ENCODE data around the gene TRPM4.

Gene TRPM4

DNA sequence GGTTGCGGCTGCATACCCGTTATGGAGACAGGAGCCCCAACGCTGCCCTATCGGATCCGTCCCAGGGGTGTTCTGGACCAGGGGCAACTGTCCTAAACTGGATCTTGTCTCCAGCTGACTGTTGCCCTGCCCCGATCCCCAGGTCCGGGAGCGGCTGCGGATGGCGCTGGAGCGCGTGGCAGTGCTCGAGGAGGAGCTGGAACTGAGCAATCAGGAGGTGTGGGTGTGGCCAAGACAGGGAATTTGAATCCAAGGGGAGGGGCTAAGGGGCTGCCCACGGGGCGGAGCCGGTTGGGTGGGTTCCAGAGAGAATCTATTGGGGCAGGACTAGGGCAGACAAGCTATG is 28.4 kb upstream of the TRPM4 start:
- TF ChIP-seq, protein P1, sequence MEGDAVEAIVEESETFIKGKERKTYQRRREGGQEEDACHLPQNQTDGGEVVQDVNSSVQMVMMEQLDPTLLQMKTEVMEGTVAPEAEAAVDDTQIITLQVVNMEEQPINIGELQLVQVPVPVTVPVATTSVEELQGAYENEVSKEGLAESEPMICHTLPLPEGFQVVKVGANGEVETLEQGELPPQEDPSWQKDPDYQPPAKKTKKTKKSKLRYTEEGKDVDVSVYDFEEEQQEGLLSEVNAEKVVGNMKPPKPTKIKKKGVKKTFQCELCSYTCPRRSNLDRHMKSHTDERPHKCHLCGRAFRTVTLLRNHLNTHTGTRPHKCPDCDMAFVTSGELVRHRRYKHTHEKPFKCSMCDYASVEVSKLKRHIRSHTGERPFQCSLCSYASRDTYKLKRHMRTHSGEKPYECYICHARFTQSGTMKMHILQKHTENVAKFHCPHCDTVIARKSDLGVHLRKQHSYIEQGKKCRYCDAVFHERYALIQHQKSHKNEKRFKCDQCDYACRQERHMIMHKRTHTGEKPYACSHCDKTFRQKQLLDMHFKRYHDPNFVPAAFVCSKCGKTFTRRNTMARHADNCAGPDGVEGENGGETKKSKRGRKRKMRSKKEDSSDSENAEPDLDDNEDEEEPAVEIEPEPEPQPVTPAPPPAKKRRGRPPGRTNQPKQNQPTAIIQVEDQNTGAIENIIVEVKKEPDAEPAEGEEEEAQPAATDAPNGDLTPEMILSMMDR (IDR thresholded peaks at IDR 0.05), result no peak
- peak overlapping the region; percentile 99 for H3K27ac ChIP-seq

DNA sequence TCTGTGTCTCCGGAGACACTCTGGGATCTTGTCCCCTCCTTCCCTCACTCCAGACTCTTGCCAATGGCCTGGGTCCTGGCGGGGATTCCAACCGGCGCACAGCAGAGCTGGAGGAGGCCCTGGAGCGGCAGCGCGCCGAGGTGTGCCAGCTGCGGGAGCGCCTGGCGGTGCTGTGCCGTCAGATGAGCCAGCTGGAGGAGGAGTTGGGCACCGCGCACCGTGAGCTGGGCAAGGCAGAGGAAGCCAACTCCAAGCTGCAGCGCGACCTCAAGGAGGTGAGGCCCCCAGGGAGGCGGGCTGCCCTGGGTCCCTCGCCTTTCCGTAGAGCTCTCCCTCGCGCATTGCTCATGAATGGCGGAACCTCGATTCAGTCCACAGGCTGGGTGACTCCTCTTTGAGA is 27.3 kb upstream of the TRPM4 start:
- TF ChIP-seq, protein P1 (IDR thresholded peaks at IDR 0.05), result no peak
- peak overlapping the region; percentile 99 for H3K27ac ChIP-seq

DNA sequence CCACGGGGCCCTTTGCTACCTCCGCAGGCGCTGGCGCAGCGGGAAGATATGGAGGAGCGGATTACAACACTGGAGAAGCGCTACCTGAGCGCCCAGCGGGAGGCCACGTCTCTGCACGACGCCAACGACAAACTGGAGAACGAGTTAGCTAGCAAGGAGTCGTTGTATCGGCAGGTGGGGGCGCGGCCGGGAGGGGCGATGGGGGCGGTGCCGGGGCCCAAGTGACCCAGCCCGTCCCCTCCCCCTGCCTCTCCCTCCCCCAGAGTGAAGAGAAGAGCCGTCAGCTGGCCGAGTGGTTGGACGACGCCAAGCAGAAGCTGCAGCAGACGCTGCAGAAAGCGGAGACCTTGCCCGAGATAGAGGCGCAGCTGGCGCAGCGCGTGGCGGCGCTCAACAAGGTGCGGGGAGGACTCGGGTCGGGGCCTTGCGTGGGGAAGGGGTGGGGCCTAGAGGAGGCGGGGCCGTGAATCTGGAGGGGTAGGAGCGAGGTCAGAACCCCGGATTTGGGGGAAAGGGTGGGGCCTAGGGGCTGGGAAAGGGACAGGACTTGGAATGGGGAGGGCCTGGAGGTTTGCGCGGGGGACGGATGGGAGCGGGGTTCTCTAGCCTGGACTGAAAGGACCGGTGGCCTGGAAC is 24.5 kb upstream of the TRPM4 start:
- H3K27ac ChIP-seq, result peak overlapping the region; percentile 84
- TF ChIP-seq, protein P1 (IDR thresholded peaks at IDR 0.05), result no peak
- TF ChIP-seq ZFX (IDR thresholded peaks at IDR 0.05; ENCODE audit: borderline replicate concordance), result no peak

GRCh38 chr19:49133621-49134454 is 23.8 kb upstream of the TRPM4 start:
- peak overlapping the region; percentile 84 for H3K27ac ChIP-seq
- no peak for TF ChIP-seq ZFX (IDR thresholded peaks at IDR 0.05; ENCODE audit: borderline replicate concordance)
- TF ChIP-seq, protein P1 (IDR thresholded peaks at IDR 0.05), result no peak

- peak overlapping the region; percentile 84 for H3K27ac ChIP-seq
- no peak for TF ChIP-seq ZFX (IDR thresholded peaks at IDR 0.05; ENCODE audit: borderline replicate concordance)
- TF ChIP-seq, protein P1 (IDR thresholded peaks at IDR 0.05), result no peak
Measured at GRCh38 chr19:49135686-49136085, 21.9 kb upstream of the TRPM4 start.

- TF ChIP-seq ZFX (IDR thresholded peaks at IDR 0.05; ENCODE audit: borderline replicate concordance), result no peak
- TF ChIP-seq, protein P1 (IDR thresholded peaks at IDR 0.05), result no peak
- H3K27ac ChIP-seq, result peak overlapping the region; percentile 84
Measured at GRCh38 chr19:49136771-49137171, 20.8 kb upstream of the TRPM4 start.

- TF ChIP-seq, protein P1 (IDR thresholded peaks at IDR 0.05), result no peak
- no peak for TF ChIP-seq ZFX (IDR thresholded peaks at IDR 0.05; ENCODE audit: borderline replicate concordance)
- H3K27ac ChIP-seq, result peak overlapping the region; percentile 100
Measured at GRCh38 chr19:49140951-49141350, 16.6 kb upstream of the TRPM4 start.

Data from 22Rv1 (cell line).